Right kidney (tissue), 1 donor: Measurements from ENCODE around the gene SOD3.

Experiments used
- DNase-seq: peaks from one replicate; pipeline ENCODE4 v3.0.0-alpha.2; 2016

SOD3 gene

GRCh38 chr4:24774452-24774851 is 20.9 kb upstream of the SOD3 start:
- no peak for DNase-seq

GRCh38 chr4:24775032-24775605 is 20.3 kb upstream of the SOD3 start:
- no peak for DNase-seq

GRCh38 chr4:24775750-24776149 is 19.6 kb upstream of the SOD3 start:
- DNase-seq = no peak

- no peak for DNase-seq
Measured at GRCh38 chr4:24777536-24778463, 17.6 kb upstream of the SOD3 start.

- no peak for DNase-seq
Measured at GRCh38 chr4:24778464-24779225, 16.7 kb upstream of the SOD3 start.

- no peak for DNase-seq
Measured at GRCh38 chr4:24780936-24781495, 14.4 kb upstream of the SOD3 start.

- no peak for DNase-seq
Measured at GRCh38 chr4:24781999-24782745, 13.2 kb upstream of the SOD3 start.

GRCh38 chr4:24783506-24783905 is 11.9 kb upstream of the SOD3 start:
- no peak for DNase-seq

- no peak for DNase-seq
Measured at GRCh38 chr4:24791043-24791442, 4.3 kb upstream of the SOD3 start.

GRCh38 chr4:24792552-24792951 is 2.8 kb upstream of the SOD3 start:
- DNase-seq = no peak

GRCh38 chr4:24793219-24794005 is 2.0 kb upstream of the SOD3 start:
- no peak for DNase-seq

GRCh38 chr4:24794051-24794450 is 1.3 kb upstream of the SOD3 start:
- no peak for DNase-seq

GRCh38 chr4:24794480-24794879 is 893 bp upstream of the SOD3 start:
- no peak for DNase-seq

- peak; percentile 54 for DNase-seq
Measured at GRCh38 chr4:24795666-24796381, 451 bp downstream of the SOD3 start.

- DNase-seq = no peak
Measured at GRCh38 chr4:24796620-24797019, 1.2 kb downstream of the SOD3 start.

- no peak for DNase-seq
Measured at GRCh38 chr4:24798036-24798610, 2.8 kb downstream of the SOD3 start.

GRCh38 chr4:24799196-24799543 is 3.8 kb downstream of the SOD3 start:
- no peak for DNase-seq

GRCh38 chr4:24799544-24800324 is 4.4 kb downstream of the SOD3 start:
- peak; percentile 74 for DNase-seq

- DNase-seq = no peak
Measured at GRCh38 chr4:24800325-24800895, 5.0 kb downstream of the SOD3 start.
